Inflammatory macrophage treated with lipopolysaccharide for 1 hour (primary cell): ENCODE measurements around the gene MTA2.
"Not testable (repeated sequence)": the region's sequence is repeated elsewhere in the genome, so short reads cannot be mapped to it uniquely, and the experiment has no call there.

Experiments
- DNase-seq, 2 donors: peaks; one replicate each; pipeline ENCODE4 v3.0.0-alpha.2; 2020 to 2022

Gene MTA2

GRCh38 chr11:62565100-62565802 lies 36.4 kb downstream of the MTA2 start:
- DNase-seq = no peak

GRCh38 chr11:62561677-62562230 lies 39.9 kb downstream of the MTA2 start:
- DNase-seq = not testable (repeated sequence)

DNA sequence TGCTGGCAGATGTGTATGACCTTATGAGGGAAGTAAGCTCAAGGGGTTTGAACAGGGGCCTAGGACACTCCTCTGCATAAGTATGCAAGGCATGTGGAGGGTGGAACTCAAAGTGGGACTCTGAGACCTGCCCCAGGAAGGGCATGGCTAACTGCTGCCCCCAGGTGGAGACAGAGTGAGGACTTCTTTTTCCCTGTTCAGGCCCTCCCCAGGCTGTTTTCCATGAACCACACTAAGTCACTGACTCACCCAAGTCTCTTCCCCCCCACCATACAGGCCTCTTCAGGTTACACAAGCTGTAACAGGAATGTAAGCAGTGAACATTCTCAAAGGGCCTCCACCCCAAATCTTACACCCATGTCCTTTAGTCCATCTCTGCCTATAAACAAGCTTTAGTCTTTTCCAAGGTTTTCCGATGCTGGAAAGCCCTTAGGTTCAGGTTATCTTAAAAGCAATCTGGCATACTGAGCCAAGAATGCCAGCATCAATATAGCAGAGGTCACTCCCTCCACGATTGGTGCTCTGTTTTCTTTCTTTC lies 41.0 kb downstream of the MTA2 start:
- DNase-seq = peak; percentile 82 to 91

DNA sequence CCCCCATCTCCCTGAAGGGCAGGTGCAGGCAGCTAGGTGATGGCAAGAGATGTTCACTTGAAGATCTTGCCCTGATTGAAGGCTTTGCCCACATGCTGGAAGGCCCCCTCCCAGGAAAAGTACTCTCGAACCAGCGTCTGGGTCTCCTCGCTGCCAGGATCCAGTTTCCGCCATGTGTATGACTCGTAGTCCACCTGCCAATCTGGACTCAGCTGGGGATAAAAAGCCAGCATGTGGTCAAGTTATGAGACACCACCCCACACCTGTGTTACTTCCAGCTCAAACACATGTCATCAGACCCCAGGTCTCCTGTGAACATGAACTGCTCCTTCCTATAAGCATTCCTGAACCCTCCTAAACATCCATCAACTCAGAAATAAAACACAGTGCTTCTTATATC lies 42.0 kb downstream of the MTA2 start:
- DNase-seq = not testable (repeated sequence)

GRCh38 chr11:62559204-62559603 lies 42.5 kb downstream of the MTA2 start:
- DNase-seq = no peak

GRCh38 chr11:62558669-62559068 lies 43.0 kb downstream of the MTA2 start:
- DNase-seq = no peak

GRCh38 chr11:62556875-62557631 lies 44.6 kb downstream of the MTA2 start:
- no peak for DNase-seq

DNA sequence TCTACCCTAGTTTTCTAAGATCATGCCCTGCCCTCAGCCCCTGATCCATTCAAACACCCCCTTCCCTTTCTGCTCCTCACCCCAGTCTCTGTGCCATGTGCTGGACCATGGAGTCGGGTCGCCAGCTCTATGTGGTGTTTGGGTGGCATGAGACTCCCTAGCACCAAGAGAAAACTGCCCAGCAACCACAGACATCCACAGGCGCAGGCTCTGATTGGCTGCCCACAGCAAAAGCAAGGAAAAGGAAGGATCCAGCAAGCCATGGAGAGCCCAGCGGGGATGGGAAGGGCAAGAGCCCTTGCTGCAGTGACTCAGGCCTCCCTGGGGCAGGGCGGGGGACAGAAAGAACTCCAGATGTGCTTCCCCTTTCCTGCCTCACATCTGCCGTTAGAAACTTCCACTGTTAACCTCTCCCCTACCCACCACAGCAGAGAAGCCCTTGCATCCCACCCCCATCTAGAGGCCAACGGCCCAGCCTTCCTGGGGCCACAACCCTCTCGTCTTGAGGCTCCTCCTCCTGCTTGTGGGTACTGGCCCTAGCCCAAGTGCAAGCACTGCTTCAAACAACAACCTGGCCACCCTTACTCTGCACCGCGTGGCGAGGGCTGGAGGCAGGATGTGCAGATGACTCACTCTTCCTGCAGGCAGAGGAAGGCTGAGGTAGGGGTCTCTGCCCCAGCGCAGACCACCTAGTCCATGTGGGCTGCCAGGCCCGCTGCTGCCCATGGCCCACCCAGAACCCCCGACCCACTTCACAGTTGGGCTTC lies 45.4 kb downstream of the MTA2 start:
- peak; percentile 89 to 96 for DNase-seq

DNA sequence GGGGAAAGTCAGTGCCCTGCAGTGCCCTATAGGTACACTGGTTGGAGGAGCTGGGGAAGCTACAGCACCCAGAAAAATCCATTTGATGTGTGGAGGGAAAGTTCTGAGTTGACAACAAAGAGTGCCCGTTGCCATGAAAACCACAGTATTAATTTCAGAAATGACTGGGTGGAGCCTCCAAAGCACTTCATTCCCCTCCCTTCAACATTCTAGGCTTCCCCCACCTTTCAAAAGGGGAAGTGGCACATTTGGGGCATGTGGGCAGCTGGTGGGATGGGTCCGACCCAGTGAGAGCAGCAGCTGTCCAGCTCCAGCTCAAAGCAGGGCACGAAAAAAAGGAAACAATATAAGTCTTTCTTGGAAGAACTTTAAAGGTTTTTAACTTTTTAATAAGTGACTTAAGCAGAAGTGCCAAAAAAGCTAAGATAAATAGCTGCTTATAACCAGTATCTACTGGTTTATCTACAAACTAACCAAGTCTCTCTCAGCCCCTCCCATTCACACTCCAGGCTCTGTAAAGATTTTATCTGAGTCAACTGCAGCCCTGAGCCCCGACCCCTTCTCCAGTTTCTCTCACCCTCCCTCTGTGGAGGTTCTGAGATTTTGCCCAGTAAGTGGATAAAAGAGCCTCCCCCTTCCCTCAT lies 46.1 kb downstream of the MTA2 start:
- peak; percentile 90 to 95 for DNase-seq

DNA sequence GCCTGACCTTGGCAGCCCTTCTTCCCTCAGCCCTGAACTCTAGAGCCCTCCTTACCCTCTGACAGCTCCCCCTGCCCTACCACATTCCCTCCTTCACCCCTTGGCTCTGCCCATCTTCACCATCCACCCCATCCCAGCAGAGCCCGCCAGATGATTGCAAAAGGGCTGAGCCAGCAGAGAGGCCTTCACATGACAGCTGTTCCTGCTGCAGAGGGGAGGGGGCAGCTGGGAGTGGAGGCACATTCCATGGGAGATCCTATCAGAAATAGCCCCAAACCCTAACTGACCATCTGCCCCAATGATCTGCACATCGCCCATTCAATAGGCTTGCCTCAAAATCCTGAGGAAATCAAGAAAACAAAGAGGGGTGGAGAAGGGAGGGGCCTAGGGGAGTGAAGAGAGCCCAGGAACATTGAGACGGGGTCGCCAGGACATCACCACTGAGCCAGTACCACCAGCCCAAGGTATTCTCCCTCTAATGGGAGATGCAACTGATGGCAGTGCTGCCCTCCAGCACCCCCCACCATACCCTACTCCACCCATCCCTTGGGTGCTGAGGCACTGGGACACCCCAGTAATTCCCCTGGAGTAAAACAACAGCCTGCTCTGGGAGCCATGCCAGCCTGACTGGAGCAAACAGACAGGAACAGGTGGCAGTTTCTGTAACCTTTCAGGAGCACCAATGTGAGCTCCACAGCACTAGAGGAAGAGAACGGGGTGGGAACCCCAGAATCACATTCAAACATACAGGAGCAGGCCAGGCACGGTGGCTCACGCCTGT lies 47.1 kb downstream of the MTA2 start:
- no peak for DNase-seq

GRCh38 chr11:62553839-62554361 lies 47.8 kb downstream of the MTA2 start:
- peak; percentile 82 to 95 for DNase-seq

GRCh38 chr11:62553080-62553838 lies 48.4 kb downstream of the MTA2 start:
- DNase-seq = peak; percentile 85 to 94

DNA sequence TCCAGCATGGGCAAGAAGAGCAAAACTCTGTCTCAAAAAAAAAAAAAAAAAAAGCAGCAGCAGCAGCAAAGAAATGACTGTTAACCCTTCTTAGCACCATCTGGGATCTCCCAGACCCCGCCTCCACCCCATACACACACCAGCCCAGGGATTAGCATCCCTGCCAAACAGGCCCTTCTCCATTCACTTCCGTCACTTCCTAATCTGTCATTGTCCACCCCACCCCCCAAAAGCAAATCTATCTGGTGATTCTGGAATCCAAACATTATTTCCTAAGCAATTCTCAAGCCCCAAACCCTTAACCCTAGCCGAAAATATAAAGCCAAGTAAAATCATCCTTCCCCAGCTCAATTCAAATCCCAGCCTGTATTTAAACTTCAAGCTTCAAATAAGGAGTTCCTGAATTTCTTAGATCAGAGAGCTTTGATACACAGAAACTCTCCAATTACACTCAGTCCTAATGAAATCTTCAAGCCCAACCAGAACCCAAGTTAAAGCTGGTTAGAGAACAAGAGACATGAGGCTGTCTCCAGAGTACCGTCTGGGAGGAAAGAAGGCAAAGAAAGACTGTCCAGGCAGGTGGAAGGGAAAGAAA lies 49.1 kb downstream of the MTA2 start:
- peak in 1 of 2 donors; percentile 21 for DNase-seq

DNA sequence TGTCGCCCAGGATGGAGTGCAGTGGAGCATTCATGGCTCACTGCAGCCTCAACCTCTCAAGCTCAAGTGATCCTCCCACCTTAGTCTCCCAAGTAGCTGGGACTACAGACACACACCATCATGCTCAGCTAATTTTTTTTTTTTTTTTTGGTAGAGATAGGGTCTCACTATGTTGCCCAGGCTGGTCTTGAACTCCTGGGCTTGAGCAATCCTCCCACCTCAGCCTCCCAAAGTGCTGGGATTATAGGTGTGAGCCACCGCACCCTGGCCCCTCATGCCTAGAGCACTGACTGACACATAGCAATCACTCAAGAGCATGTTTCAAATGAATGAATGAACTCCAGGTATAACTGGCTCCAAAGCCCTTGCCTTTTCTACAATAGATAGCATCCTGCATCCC lies 51.2 kb downstream of the MTA2 start:
- DNase-seq = not testable (repeated sequence)

GRCh38 chr11:62548545-62549335 lies 52.9 kb downstream of the MTA2 start:
- no peak for DNase-seq

GRCh38 chr11:62547691-62548281 lies 53.9 kb downstream of the MTA2 start:
- DNase-seq = no peak

DNA sequence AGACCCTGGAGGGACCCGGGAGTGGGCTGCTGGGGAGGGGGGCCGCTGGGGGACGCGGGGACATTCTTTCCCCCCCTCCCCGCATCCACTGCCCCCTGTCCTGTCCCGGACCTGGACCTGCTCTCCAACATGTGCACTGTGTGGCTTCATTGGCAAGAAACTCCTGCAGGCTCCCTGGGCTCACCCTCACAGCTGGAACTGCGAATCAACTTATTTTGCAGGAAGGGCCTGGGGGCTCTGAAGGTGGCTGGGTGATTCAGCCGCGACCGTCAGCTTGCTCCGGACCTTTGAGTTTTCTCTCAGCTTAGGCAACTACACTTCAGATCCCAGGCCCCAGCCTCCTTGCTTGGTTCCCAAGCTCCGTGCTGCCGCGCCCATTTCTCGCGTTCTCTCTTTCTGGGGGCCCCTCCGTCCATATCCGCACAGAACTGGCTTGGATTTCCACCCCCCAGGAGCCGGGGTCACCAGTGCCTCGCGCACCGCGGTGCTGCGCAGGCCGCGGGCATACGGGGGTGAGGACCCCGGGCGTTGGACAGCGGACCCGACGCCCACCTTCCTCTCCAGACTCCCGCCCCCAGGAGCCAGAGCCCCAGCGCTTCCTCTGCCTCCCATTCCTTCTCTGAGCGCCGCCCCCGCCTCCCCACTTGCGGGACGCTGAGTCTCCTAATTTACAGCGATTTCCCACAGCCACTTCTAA lies 54.6 kb downstream of the MTA2 start:
- no peak for DNase-seq

DNA sequence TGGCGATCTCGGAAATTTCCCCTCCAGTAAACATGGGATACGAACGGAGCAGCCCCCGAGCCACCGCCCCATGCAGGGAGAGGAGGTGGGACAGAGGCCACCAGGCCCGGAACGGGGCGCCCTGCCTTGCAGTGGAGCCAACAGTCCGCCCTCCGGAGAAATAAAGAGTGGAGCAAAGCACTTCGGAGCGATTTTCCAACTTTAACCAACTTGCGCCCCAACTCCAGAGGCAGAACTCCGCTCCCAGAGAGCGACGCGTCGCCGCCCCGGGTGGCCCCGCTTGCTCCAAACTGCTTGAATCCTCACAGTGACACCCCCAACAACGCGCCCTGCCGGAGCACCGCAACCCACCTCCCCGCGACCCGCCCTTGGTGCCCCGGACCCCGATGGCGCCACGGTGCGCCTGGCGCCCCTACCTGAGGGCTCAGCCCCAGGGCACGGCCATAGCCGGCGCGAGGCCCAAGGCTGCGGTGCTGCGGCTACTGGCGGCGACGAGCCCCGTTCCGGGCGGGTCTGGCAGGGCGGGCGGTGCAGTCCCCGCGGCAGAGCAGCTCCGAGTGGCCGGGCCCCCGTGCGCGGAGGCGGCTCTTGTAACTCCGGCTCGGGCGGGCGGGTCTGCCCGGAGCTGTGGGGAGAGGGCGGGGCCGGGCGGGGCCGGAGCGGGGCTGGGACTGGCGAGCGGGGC lies 55.3 kb downstream of the MTA2 start, which contains the start of gene AHNAK:
Gene AHNAK (minus strand): TSS at position 563 of the 685 bp plus-strand sequence. CDS start 10,708 bp downstream, outside the sequence.
- DNase-seq = peak; percentile 75 to 80
